DOHH2 (cell line): ENCODE data around the gene SKAP1.

ENCODE experiments used
- H3F3A ChIP-seq: fragments of 200-600 bp; sonication (generic), shearing (Covaris generic); 2 replicates; pipeline ENCODE4 v1.6.0; 2016; ENCODE audit warnings: antibody characterized with exemption, mild to moderate bottlenecking; ENCODE audit not compliant: control insufficient read depth, insufficient read depth
- H3K27ac ChIP-seq: fragments of 200-600 bp; sonication (generic); 2 replicates; pipeline ENCODE4 v1.5.1; 2014; ENCODE audit warnings: low read depth, mild to moderate bottlenecking, low read length, moderate library complexity
- H3K27me3 ChIP-seq: fragments of 200-600 bp; sonication (generic); 2 replicates; pipeline ENCODE4 v1.6.1; 2014; ENCODE audit warnings: mild to moderate bottlenecking, low read length, mixed read lengths; ENCODE audit not compliant: control insufficient read depth
- H3K36me3 ChIP-seq: fragments of 200-600 bp; sonication (generic); 2 replicates; pipeline ENCODE4 v1.6.1; 2014; ENCODE audit warnings: mild to moderate bottlenecking, low read length, moderate library complexity, mixed read lengths; ENCODE audit not compliant: control insufficient read depth
- H3K4me1 ChIP-seq: fragments of 200-600 bp; sonication (generic); 2 replicates; pipeline ENCODE4 v1.6.1; 2014; ENCODE audit warnings: mild to moderate bottlenecking, low read length, mixed read lengths; ENCODE audit not compliant: control insufficient read depth
- H3K4me2 ChIP-seq: fragments of 200-600 bp; sonication (generic); 2 replicates; pipeline ENCODE4 v1.6.0; 2014; ENCODE audit warnings: mild to moderate bottlenecking, low read length, moderate library complexity
- H3K4me3 ChIP-seq: fragments of 200-600 bp; sonication (generic); 2 replicates; pipeline ENCODE4 v1.5.1; 2014; ENCODE audit warnings: mild to moderate bottlenecking, low read length, mixed read lengths
- H3K79me2 ChIP-seq: fragments of 200-600 bp; sonication (generic); 2 replicates; pipeline ENCODE4 v1.6.1; 2014; ENCODE audit warnings: mild to moderate bottlenecking, low read length, mixed read lengths; ENCODE audit not compliant: control insufficient read depth
- H3K9me2 ChIP-seq: fragments of 200-600 bp; sonication (generic); replicated peaks from 2 replicates; pipeline ENCODE4 v1.6.1; 2014; ENCODE audit warnings: mild to moderate bottlenecking, low read length, mixed read lengths; ENCODE audit not compliant: control insufficient read depth
- H3K9me3 ChIP-seq: fragments of 200-600 bp; sonication (generic); 2 replicates; pipeline ENCODE4 v1.6.1; 2014; ENCODE audit warnings: antibody characterized with exemption, low read length, mixed read lengths; ENCODE audit not compliant: control insufficient read depth, insufficient read depth
- H4K20me1 ChIP-seq: fragments of 200-600 bp; sonication (generic); 2 replicates; pipeline ENCODE4 v1.6.0; 2014; ENCODE audit warnings: low read depth, mild to moderate bottlenecking, antibody characterized with exemption, low read length, moderate library complexity; ENCODE audit not compliant: control insufficient read depth, insufficient read depth
- EZH2phosphoT487 ChIP-seq: fragments of 200-600 bp; sonication (generic); IDR thresholded peaks from 2 replicates; pipeline ENCODE4 v1.6.1; 2017; ENCODE audit warnings: borderline replicate concordance, mild to moderate bottlenecking, antibody characterized with exemption, low read length, moderate library complexity, mixed read lengths
- TF ChIP-seq, protein P1 (sequence below): fragments of 200-600 bp; sonication (generic); IDR thresholded peaks from one replicate; pipeline ENCODE4 v1.5.1; 2014; ENCODE audit warnings: antibody characterized with exemption, mild to moderate bottlenecking, low read depth, low read length; ENCODE audit not compliant: poor library complexity, severe bottlenecking

The SKAP1 gene

DNA sequence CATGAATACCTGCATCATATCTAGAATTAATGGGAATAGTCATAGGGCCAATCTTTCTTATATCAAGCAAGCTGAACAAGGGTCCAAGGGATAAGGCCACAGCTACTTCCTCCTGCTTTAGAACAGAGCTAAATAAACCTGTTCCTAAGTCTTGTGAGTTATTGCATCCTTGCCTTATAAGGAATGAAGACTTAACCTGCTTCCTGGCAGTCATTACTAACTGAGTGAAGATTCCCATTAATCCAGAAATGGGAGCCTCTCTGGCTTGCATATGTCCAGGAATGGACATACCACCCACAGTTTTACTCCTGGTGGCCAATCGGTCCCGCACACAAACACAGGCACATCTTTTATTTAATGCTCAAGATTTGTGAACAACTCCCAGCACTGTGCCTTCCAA lies 35.9 kb upstream of the SKAP1 start:
- no peaks in the 10 kb centered on the region for H3K9me2 ChIP-seq
- H3K4me1 ChIP-seq: peaks cover 16% of the 10 kb centered on the region
- H3K79me2 ChIP-seq: no peaks in the 10 kb centered on the region
- H3F3A ChIP-seq: no peaks in the 10 kb centered on the region
- no peak overlapping the region for H3K4me3 ChIP-seq
- no peaks in the 10 kb centered on the region for H4K20me1 ChIP-seq
- no peak overlapping the region for H3K4me2 ChIP-seq
- no peaks in the 10 kb centered on the region for H3K9me3 ChIP-seq
- no peaks in the 10 kb centered on the region for H3K36me3 ChIP-seq
- TF ChIP-seq, protein P1, sequence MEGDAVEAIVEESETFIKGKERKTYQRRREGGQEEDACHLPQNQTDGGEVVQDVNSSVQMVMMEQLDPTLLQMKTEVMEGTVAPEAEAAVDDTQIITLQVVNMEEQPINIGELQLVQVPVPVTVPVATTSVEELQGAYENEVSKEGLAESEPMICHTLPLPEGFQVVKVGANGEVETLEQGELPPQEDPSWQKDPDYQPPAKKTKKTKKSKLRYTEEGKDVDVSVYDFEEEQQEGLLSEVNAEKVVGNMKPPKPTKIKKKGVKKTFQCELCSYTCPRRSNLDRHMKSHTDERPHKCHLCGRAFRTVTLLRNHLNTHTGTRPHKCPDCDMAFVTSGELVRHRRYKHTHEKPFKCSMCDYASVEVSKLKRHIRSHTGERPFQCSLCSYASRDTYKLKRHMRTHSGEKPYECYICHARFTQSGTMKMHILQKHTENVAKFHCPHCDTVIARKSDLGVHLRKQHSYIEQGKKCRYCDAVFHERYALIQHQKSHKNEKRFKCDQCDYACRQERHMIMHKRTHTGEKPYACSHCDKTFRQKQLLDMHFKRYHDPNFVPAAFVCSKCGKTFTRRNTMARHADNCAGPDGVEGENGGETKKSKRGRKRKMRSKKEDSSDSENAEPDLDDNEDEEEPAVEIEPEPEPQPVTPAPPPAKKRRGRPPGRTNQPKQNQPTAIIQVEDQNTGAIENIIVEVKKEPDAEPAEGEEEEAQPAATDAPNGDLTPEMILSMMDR: no peak
- no peak for TF ChIP-seq EZH2phosphoT487
- H3K27ac ChIP-seq: no peak overlapping the region
- H3K27me3 ChIP-seq: peaks cover 42% of the 10 kb centered on the region

- peaks cover 7% of the 10 kb centered on the region for H3K4me1 ChIP-seq
These were observed 33.5 kb upstream of the SKAP1 start for GRCh38 chr17:48463526-48463925.

DNA sequence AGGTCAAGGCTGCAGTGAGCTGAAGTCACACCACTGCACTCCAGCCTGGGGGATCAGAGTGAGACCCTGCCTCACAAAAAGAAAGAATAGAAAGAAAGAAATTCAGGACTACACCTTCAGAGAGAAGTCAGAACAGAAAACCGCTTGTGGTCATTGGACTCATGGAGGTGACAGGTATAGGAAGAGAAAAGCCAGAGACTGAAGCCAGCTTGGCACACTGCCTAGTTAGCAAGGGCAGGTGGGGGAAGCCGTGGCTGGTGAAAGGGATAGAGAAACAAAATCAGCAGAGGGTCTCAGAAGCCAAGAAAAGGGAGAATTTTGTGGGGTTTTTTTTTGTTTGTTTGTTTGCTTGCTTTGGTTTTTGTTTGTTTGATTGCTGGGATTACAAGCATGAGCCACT lies 32.9 kb upstream of the SKAP1 start:
- Histone ChIP-seq H3K9me3 (no peaks in the 10 kb centered on the region), H3K4me3 (no peak overlapping the region), H3K36me3 (no peaks in the 10 kb centered on the region), H3F3A (no peaks in the 10 kb centered on the region), H3K9me2 (no peaks in the 10 kb centered on the region), H3K27me3 (peaks cover 59% of the 10 kb centered on the region), H3K27ac (no peak overlapping the region), H3K4me1 (peaks cover 7% of the 10 kb centered on the region), H3K79me2 (no peaks in the 10 kb centered on the region), H4K20me1 (no peaks in the 10 kb centered on the region), H3K4me2 (no peak overlapping the region)
- TF ChIP-seq, protein P1: no peak
- no peak for TF ChIP-seq EZH2phosphoT487

More at GRCh38 chr17:48463526-48463925, 33.5 kb upstream of the SKAP1 start:
- H3K9me3 ChIP-seq: no peaks in the 10 kb centered on the region
- H3K9me2 ChIP-seq: no peaks in the 10 kb centered on the region
- H3F3A ChIP-seq: no peaks in the 10 kb centered on the region
- H3K79me2 ChIP-seq: no peaks in the 10 kb centered on the region
- no peaks in the 10 kb centered on the region for H3K36me3 ChIP-seq
- H3K4me2 ChIP-seq: no peak overlapping the region
- no peak overlapping the region for H3K27ac ChIP-seq
- H4K20me1 ChIP-seq: no peaks in the 10 kb centered on the region
- TF ChIP-seq, protein P1: no peak
- no peak for TF ChIP-seq EZH2phosphoT487
- H3K4me3 ChIP-seq: no peak overlapping the region
- peaks cover 59% of the 10 kb centered on the region for H3K27me3 ChIP-seq

- Histone ChIP-seq H3K4me3 (no peak overlapping the region), H4K20me1 (no peaks in the 10 kb centered on the region), H3K4me1 (peaks cover 16% of the 10 kb centered on the region), H3K36me3 (no peaks in the 10 kb centered on the region), H3F3A (no peaks in the 10 kb centered on the region), H3K79me2 (no peaks in the 10 kb centered on the region), H3K9me2 (no peaks in the 10 kb centered on the region), H3K27ac (no peak overlapping the region), H3K27me3 (peaks cover 69% of the 10 kb centered on the region), H3K9me3 (no peaks in the 10 kb centered on the region), H3K4me2 (no peak overlapping the region)
- TF ChIP-seq EZH2phosphoT487: no peak
- TF ChIP-seq, protein P1: no peak
These were observed 30.0 kb upstream of the SKAP1 start for GRCh38 chr17:48460052-48460451.
